GM21515 (cell line): ENCODE measurements around the gene BRAT1.
"Not testable (repeated sequence)": the region's sequence is repeated elsewhere in the genome, so short reads cannot be mapped to it uniquely, and the experiment has no call there.

Experiments
- ATAC-seq: cut with Tn5 transposase; IDR thresholded peaks from one replicate; pipeline ENCODE4 v1.9.1; 2021; ENCODE audit not compliant: unreplicated experiment

Gene BRAT1

DNA sequence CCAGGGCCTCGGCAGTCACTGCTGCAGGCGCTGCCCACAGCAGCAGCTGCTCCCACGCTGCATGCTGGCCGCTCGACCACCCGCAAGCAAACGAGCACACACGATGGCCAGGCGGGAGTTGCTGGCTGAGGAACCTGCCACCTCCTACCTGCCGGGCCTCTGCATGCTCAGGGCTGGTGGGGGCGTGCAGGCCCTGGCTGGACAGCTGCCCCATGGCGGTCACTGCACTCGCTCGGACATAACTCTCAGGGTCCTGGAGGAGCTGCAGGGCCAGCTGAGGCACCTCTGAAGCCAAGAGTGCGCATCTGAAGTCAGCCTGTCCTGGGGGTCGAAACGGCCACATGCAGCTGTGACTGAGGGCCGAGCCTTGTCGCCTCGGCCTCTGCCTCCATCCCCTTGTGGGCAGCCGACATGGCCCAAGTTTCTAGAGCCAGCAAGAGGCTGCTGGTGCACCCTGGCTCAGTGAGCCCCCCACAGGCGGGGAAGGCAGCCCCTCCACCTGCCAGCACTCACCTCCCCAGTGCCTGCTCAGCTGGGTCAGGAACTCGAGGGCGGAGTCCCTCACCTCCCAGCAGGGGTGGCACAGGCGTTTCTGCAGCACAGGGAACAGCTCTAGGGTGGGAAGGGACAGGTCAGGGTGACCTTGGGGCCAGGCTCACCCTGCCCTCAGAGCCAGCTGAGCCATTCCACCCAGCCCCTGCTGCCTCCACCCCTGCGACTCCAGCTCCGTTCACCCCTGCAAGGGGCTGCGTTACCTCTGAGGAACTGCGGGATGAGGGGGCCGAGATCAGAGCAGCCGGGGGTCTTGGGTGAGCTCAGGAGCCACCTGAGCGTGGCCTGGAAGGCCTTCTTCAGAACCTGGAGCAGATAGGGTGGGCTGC, 16.1 kb downstream of the BRAT1 start:
- no peak for ATAC-seq

DNA sequence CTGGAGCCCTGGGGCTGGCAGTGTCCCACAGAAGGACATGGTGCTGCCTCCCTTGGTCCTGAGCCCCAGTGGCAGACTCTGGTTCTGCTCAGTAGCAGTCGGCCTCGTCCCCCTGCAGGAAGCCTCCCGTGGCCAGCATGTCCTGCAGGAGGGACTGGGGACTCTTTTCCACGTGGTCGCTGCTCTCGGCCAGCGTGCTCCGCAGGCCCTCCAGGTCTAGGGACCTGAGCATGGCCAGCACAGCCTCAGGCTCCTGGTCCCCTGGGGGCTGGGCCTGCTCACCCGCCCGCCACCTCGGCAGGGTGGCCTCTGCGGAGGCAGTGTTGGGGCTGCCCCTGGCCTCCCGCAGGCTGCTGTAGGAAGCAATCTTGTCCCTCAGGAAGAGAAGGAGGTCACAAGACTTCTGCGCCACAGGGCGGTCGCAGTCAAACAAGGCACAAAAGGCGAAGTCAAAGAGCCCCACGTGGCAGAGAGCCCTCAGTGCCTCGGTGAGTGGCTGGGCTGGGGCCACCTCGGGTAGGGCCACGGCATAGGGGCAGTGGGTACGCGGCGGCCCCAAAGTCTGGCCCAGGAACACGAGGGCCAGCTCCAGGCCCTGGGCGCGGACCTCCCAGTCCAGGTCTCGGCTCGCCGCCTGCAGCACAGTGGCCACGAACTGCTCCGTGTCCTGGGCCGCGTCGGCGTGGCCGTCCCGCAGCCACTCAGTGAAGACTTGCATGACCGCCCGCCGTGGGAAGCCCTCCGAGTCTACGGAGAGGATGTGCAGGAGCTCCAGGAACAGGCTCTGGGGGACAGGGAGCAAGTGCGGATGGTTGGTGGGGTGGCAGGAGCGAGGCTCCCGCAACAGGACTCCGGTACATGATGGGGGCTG, 17.1 kb downstream of the BRAT1 start:
- no peak for ATAC-seq

DNA sequence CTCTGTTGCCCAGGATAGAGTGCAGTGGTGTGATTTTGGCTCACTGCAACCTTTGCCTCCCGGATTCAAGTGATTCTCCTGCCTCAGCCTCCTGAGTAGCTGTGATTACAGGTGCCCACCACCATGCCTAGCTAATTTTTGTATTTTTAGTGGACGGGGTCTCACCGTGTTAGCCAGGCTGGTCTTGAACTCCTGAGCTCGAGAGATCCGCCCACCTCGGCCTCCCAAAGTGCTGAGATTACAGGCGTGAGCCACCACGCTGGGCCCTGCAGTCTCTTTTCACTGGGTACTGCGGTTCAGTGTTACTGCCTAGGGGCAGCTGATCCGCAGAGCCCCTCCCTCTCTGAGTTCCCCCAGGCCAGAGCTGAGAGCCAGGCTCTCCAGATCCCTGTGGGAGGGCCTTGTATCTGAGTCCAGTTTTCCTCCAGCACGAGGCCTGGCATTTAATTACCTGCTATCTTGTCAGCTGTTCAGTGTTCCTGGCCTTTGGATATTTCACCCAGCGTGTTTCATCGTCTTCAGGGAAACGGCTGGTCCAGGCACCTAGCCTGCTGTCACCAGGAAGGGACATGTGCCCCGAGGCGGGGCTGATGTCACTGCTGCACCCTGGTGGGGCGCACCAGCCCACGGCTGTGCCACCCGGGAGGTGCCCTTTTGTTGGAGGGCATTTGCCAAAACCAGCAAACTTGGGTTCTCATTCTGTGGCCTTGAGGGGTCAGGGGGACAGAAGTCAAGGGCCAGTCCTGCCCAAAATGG, 19.3 kb downstream of the BRAT1 start:
- ATAC-seq: not testable (repeated sequence)

DNA sequence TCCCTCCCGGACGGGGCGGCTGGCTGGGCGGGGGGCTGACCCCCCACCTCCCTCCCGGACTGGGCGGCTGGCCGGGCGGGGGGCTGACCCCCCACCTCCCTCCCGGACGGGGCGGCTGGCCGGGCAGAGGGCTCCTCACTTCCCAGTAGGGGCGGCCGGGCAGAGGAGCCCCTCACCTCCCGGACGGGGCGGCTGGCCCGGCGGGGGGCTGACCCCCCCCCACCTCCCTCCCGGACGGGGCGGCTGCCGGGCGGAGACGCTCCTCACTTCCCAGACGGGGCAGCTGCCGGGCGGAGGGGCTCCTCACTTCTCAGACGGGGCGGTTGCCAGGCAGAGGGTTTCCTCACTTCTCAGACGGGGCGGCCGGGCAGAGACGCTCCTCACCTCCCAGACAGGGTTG, 21.1 kb downstream of the BRAT1 start:
- not testable (repeated sequence) for ATAC-seq

DNA sequence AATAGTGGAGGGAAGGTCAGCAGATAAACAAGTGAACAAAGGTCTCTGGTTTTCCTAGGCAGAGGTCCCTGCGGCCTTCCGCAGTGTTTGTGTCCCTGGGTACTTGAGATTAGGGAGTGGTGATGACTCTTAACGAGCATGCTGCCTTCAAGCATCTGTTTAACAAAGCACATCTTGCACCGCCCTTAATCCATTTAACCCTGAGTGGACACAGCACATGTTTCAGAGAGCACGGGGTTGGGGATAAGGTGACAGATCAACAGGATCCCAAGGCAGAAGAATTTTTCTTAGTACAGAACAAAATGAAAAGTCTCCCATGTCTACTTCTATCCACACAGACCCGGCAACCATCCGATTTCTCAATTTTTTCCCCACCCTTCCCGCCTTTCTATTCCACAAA, 21.8 kb downstream of the BRAT1 start:
- ATAC-seq: not testable (repeated sequence)

DNA sequence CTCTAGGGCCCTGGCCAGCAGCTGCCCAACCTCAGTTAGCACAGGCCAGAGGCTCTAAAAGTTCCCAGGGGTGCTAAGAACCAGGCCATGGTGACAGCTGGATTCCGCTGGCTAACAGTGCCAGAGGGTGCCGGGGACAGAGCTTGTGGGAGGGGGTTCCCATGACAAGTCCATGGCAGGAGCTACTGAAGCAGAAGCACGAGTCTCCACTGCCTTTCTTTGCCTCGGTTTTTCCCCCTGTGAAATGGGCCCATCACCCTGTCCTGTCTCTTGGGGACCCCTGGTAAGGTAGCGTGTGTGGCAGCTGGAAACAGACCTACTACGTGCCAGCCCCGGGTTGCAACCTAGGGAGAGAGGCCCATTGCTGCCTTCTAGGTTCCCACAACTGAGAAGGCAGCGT, 22.5 kb downstream of the BRAT1 start:
- not testable (repeated sequence) for ATAC-seq

DNA sequence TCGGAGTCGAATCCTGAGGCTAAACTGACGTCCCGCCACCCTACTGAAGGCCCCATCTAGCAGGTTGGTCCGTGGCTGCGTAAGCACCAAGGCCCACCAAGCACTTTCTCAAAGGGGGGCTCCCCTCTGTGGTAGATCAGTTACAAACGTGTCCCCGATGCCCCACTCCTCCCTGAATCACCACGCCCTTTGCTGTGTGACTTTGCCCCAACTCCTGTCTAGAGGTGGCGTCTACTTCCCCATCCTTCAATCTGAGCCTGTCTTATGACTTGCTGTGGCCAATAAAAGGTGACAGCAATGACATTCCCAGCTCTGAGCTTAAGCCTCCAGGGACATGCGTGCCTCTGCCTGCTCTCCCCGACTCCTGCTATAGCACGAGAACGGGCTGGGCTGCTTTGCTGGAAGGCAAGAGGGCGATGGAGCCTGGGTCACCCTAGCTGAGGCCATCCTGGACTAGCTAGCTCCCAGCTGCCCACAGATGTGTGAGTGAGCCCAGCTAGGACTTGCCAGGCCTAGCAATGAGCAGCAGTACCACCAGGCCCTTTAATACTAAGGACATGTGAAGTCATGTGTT, 23.0 kb downstream of the BRAT1 start:
- ATAC-seq: not testable (repeated sequence)

DNA sequence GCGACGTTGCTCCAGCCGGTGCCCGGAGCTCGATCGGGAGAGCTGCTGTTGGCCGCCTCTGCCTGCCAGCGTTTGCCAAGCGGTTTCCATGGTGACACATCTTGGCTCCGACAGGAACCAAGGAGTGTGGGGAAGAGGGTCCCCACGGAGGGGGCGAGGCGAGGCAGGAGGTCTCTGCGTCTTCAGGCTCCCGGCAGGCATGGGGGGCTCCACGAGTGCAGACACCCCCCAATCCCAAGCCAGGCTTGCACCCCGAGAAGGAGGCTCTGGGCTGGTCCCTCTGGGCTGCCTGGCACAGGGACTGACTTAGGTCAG, 23.6 kb downstream of the BRAT1 start:
- not testable (repeated sequence) for ATAC-seq

DNA sequence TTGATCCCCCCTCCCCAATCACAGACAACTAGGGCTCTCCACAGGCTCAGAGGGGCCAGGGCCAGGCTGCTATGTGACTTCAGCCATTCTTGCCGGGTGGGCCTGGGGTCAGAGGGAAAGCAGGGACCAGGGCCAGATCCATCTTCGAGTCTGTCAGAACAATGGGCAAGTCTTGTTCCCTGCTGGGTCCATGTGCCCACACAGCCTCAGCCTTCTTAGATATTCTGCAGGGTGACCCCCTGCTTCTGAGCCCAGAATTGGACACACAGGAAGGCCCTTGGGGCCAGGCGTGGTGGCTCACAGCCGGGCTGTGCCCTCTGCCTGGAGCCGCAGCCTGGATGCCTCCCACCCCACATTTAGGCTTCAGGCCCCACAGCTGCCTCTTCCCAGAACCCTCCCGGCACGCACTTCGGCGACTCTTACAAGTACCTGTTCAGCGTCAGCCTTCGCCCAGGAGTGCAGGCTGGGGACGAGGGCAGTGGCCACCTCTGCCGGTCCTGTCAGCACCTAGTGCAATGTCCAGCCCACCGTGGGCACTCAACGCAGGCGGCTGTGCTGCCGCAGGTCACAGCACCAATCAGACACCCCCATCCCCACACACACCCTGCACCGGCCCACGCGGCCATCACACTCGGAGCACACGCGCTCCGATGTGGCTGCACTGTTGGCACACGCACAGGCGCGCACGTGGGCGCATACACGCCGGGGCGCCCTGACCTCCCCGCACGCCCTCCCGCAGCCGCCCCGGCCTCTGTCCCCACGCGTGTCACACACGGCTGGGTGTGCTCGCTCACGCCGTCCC, 24.1 kb downstream of the BRAT1 start:
- ATAC-seq: not testable (repeated sequence)

DNA sequence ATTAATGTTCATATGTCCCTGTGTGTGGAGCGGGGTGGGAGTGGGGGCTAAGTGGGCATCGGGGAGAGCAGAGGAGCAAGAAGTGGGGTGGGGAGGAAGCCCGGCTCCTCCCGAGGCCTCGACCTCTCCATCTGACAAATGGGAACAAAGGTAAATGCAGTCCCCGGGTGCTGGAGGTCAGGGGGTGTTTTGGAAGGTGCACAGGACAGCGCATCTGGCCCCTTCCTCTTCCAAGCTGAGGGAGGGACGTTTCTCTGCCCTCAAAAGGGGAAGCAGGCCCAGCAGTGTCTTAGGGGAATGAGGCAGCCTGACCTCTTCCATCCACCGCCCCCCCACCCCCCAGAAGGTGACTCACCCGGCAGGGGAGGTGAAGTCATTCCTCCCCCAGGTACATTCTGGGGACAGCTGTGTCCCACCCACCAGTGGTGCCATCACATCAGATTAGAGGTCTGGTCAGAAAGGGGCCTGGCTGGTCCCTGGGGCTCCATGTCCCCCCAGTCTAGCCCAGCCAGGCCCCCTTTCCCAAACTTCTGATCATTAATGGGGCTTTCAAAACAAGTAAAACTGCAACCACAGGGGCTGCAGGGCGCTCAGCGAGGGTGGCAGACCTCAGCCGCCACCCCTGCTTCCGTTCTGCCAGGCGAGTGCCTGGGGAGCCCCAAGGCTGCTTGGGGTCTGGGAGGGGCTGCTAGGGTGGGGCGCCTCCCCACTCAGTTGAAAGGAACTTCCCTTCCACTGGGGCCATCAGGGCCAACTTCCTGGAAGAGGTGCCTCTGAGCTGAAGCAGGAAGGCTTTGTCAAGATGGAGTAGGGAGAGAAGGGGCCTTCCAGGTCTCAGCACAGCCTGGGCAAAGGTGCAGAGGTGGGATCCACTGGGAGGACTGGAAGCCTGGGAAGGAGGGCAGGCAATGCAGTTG, 25.0 kb downstream of the BRAT1 start:
- ATAC-seq: no peak

DNA sequence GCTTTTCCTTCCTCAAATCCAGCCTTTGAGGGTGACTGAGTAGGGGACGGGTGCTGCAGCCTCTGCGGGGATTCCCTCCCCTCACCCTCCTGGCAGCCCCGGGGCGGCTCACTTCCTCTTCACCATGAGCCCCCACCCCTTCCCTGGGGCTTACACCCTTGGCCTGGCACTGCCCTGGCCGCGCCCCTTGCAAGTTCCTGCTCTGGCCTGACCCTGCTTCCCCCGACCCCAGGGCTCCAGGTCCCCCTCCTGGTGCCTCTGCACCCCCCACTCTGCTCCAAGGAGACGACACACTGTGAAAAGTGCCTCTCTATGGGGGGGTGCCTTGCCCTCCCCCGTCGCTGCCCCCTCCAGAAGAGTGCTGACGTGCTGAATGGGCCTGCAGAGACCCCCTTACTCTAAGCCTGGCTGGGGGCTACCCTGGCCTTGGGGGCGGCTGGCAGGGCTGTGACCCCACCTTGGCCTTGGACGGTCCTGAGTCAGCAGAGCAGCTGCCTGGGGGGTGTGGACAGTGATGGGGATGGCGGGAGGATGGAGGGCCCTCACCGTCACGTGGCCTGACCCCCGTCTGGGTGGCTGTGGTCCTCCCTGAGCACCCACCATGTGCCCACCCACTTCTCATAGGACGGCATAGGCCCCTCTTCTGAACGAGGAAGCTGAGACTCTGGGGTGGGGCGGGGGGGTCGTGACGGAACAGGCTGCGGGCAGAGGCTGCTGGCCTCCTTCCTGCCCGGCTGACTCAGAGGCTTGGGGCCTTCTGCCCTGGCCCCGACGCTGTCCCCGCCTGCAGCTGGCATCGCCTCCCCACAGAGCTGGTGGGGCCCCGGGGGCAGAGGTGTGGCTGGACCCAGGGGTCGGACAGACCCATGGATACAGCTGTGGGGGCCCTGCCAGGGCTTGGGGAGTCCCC, 25.9 kb downstream of the BRAT1 start:
- no peak for ATAC-seq

DNA sequence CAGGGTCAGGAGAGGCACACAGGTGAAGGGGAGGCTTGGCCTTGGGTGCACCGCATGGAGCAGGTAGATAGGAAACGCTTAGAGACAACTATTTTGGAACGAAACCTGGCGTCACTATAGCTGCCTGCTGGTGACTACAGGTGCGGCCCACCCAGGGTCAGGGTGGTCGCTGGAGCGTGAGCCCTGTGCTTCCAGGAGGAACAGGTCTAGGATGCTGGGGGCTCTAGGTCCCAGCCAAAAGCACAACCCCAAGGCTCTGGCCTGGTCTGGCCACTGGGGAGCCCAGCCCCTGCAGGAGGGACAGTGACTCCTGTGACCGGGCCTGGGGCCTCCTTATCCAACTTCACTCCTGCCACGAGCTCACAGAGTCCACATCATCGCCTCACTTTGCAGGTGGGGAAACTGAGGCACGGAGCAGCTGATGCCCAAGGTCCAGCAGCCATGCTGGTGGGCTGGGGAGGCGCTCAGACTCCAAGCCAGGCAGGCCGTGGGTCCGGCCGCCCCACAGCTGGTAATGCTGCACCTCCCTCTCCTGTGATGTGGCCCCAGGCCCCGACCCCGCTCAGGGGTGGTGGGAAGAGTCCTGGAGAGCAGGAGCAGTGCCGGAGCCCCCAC, 26.7 kb downstream of the BRAT1 start:
- no peak for ATAC-seq

DNA sequence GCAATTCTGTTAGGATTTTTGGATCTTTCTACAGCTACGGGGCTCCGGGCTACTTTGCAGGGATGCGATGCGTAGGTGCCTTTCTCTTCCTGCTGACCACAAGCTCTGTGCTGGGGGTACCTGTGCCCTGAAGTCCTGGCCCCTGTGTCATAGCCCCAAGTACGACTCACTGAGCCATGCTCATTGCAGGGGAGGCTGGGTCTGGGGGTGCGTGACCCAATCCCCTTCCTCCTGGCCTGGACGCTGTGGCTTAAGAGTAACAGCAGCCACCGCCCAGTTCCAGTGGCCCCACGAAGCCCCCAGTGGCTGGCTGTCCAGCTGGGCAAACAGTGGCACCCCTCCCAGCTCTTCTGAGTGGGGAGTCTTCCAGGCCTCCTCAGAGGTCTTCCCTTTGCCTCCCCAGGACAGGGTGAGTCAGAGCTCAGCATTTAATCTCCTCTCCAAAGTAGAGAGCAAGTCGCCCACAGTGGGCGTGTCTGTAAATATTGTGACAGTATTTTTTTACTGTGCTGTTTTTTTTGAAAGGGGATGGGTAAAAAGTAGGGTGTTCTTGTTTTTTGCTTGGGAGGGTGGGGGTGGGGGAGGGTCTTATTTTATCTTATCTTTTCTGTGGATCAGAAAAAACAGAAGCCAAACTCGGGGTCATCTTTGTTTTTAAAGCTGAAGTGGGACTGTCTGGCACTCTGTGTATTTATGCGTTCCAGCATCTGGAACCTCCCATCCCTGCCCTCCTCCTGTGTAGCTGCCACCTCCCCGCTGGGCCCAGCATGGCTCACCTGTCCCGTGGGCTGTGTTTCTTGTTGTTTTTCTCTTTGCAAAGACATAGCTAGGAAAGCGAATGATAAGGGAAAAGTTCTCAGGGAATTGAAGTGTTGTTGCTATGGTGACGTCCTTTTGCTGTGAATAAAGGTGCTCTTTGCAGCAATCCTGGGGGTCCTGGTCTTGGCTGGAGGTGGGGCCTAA, 27.5 kb downstream of the BRAT1 start:
- no peak for ATAC-seq

DNA sequence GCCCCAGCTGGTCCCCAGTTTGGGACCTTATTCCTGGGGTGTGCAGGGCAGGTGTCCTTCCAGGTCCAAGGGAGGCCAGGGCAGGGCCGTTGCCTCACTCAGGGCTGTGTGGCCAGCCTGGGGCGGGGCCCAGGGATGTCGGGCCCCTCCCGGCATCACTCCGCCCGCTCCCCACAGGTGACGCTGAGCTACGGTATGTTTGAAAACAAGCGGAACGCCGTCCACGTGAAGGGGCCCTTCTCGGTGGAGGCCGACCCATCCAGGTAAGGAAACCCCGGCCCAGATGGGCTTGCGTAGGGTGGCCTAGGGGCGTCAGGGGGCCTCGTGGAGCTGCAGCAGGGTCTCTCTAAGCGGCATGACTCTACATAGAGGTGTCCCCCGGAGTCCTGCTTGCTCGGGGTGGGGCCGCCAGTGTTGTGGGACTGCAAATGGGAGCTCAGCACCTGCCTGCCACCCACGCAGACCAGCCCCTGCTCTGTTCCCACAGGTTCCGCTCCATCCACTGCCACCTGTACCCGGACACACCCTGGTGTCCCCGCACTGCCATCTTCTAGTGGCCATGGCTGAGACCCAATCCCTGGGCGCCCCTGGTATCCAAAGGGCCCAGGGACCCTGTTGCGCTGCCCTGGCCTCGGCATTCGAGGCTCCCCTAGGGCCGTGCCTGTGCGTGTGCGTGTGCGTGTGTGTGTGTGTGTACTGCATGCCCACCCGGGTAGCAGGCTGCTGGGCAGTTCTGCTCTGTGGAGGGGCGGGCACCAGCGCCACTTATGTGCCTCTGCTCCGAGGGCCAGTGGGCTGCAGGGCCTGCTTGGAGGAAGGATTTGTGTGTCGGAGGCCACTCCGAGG, 28.4 kb downstream of the BRAT1 start:
- no peak for ATAC-seq
